Peyer's patch (tissue), 4 donors: Measurements from ENCODE around the gene MRPL49. TPM values are rescaled to one million over a fixed set of nuclear protein-coding genes. Genes with fewer than 3 reads are reported as not detected.

Experiments used
- DNase-seq, 3 donors: peaks; one replicate each; pipeline ENCODE4 v3.0.0-alpha.2; 2017 to 2019
- H3K27ac ChIP-seq, 4 donors: fragments of 200-600 bp; sonication (generic); one replicate each; pipeline ENCODE4 v1.5.1; 2016 to 2019
- H3K27me3 ChIP-seq, 2 donors: fragments of 200-600 bp; sonication (generic); one replicate each; pipeline ENCODE4 v1.5.1; 2019
- H3K36me3 ChIP-seq, 3 donors: fragments of 200-600 bp; sonication (generic); one replicate each; pipeline ENCODE4 v1.5.1; 2016 to 2019
- H3K4me1 ChIP-seq, 4 donors: fragments of 200-600 bp; sonication (generic); one replicate each; pipeline ENCODE4 v1.5.1; 2016 to 2019
- H3K4me3 ChIP-seq, 4 donors: fragments of 200-600 bp; sonication (generic); 1 replicate in 3 of 4; 2 replicates in 1 of 4; pipeline ENCODE4 v1.5.1; 2016 to 2019; ENCODE audit warnings: mild to moderate bottlenecking in 1 of 4
- H3K9me3 ChIP-seq, 4 donors: fragments of 200-600 bp; sonication (generic); one replicate each; pipeline ENCODE4 v1.5.1; 2016 to 2019; ENCODE audit warnings: mild to moderate bottlenecking in 1 of 4
- CTCF ChIP-seq, 6 experiments: fragments of 450-650 bp in 4 of 6; fragments of 200-600 bp in 2 of 6; sonication (generic) in 1 of 6; IDR thresholded peaks; one replicate each; pipeline ENCODE4 v1.5.1; 2017 to 2019; ENCODE audit warnings: antibody characterized with exemption in 6 of 6, mild to moderate bottlenecking in 3 of 6, moderate library complexity in 1 of 6
- POLR2A ChIP-seq, 2 donors: fragments of 450-650 bp; IDR thresholded peaks; one replicate each; pipeline ENCODE4 v1.5.1; 2017; ENCODE audit warnings: antibody characterized with exemption in 2 of 2, mild to moderate bottlenecking in 2 of 2, moderate library complexity in 2 of 2
- total RNA-seq, 4 donors: library from RNA; depleted of rRNA; stranded (reverse); fragments of >200 nt; gene quantifications; one replicate each; pipeline ENCODE4 v1.1.0, GENCODE V29; 2016

The MRPL49 gene
- total RNA-seq, 4 donors from 2014 or later = 36.2 to 50.3 (median 45.7) TPM

- Histone ChIP-seq H3K4me1 (no peaks in the 10 kb centered on the region), H3K27ac (no peak overlapping the region)
- TF ChIP-seq CTCF (IDR thresholded peaks at IDR 0.05) (no peak), POLR2A (IDR thresholded peaks at IDR 0.05) (no peak)
Measured at GRCh38 chr11:65156926-65157325, 34.8 kb downstream of the MRPL49 start.

GRCh38 chr11:65157336-65157735 is 35.2 kb downstream of the MRPL49 start:
- H3K9me3 ChIP-seq = no peaks in the 10 kb centered on the region
- H3K27ac ChIP-seq = no peak overlapping the region
- H3K4me1 ChIP-seq = no peaks in the 10 kb centered on the region
- no peak overlapping the region for H3K4me3 ChIP-seq
- TF ChIP-seq POLR2A (IDR thresholded peaks at IDR 0.05) (no peak), CTCF (IDR thresholded peaks at IDR 0.05) (no peak)
- no peaks in the 10 kb centered on the region for H3K36me3 ChIP-seq
- DNase-seq = no peak
- H3K27me3 ChIP-seq = no peaks in the 10 kb centered on the region

More at GRCh38 chr11:65156926-65157325, 34.8 kb downstream of the MRPL49 start:
- no peak for DNase-seq
- Histone ChIP-seq H3K9me3 (no peaks in the 10 kb centered on the region), H3K27me3 (no peaks in the 10 kb centered on the region), H3K36me3 (no peaks in the 10 kb centered on the region), H3K4me3 (no peak overlapping the region)

- Histone ChIP-seq H3K4me1 (no peaks in the 10 kb centered on the region), H3K4me3 (no peak overlapping the region), H3K36me3 (no peaks in the 10 kb centered on the region), H3K27ac (no peak overlapping the region), H3K27me3 (no peaks in the 10 kb centered on the region), H3K9me3 (no peaks in the 10 kb centered on the region)
- no peak for DNase-seq
- TF ChIP-seq POLR2A (IDR thresholded peaks at IDR 0.05) (no peak), CTCF (IDR thresholded peaks at IDR 0.05) (no peak)
Measured at GRCh38 chr11:65159012-65159411, 36.9 kb downstream of the MRPL49 start.

DNA sequence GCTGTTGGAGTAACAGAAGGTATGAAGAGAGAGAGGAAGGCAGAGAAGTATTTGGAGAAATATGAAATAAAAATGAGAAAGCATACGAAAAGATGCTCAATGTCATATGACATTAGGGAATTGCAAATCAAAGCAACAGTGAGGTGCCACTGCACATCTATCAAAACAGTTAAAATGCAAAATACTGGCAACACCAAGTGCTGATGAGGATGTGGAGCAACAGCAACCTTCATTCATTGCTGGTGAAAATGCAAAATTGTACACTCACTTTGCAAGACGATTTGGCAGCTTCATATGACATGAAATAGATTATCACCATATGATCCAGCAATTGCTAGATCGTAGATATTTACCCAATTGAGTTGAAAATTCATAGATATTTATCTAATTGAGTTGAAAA is 38.5 kb downstream of the MRPL49 start:
- Histone ChIP-seq H3K27me3 (no peaks in the 10 kb centered on the region), H3K4me1 (no peaks in the 10 kb centered on the region), H3K9me3 (no peaks in the 10 kb centered on the region), H3K4me3 (no peak overlapping the region), H3K27ac (no peak overlapping the region), H3K36me3 (no peaks in the 10 kb centered on the region)
- no peak for TF ChIP-seq POLR2A (IDR thresholded peaks at IDR 0.05)
- TF ChIP-seq CTCF (IDR thresholded peaks at IDR 0.05) = no peak
- DNase-seq = no peak

DNA sequence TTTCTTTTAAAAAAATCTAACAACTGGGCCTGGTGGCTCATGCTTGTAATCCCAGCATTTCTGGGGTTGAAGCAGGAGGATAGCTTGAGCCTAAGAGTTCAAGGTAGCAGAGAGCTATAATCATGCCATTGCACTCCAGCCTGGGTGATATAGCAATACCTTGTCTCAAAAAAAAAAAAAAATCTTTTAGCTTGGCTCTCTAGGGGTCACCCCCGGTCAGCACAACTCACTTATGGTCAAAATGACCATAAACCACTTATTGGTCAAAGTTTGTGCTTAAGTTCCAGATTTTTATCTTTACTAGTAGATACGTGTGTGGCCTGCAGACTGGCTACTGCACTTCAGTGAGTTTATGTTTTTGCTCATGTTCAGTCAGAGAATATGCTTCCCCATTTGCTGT is 41.6 kb downstream of the MRPL49 start:
- DNase-seq = no peak

More for the DNA sequence above, 41.6 kb downstream of the MRPL49 start:
- Histone ChIP-seq H3K27me3 (no peaks in the 10 kb centered on the region), H3K36me3 (no peaks in the 10 kb centered on the region), H3K4me1 (no peaks in the 10 kb centered on the region), H3K27ac (no peak overlapping the region), H3K9me3 (no peaks in the 10 kb centered on the region), H3K4me3 (no peak overlapping the region)
- no peak for TF ChIP-seq POLR2A (IDR thresholded peaks at IDR 0.05)
- TF ChIP-seq CTCF (IDR thresholded peaks at IDR 0.05) = no peak
